B cell (primary cell): ENCODE data around the gene IQCM. TPM values are rescaled to one million over a fixed set of nuclear protein-coding genes. Genes with fewer than 3 reads are reported as not detected.

Experiments used
- ATAC-seq: fragments of 200-7000 bp; cut with Tn5 transposase; one replicate; pipeline ENCODE4 v1.10.0; 2021; ENCODE audit warnings: low read depth, mild to moderate bottlenecking, moderate number of reproducible peaks, moderate library complexity
- CTCF ChIA-PET: fragments of 350-600 bp; sonication (Branson Sonifier 250); formaldehyde crosslinking; loops from one replicate; lab custom pipeline; 2021; ENCODE audit warnings: antibody characterized with exemption, inconsistent platforms; lab: Charles Lee
- POLR2A ChIA-PET: fragments of 350-600 bp; sonication (Branson Sonifier 250); formaldehyde crosslinking; loops from one replicate; lab custom pipeline; 2021; ENCODE audit warnings: antibody characterized with exemption; lab: Charles Lee
- DNase-seq: peaks from one replicate; pipeline ENCODE4 v3.0.0; 2013
- H2AFZ ChIP-seq: 2 replicates; pipeline ENCODE4 v1.6.1; 2012; ENCODE audit warnings: mild to moderate bottlenecking, low read depth, low read length; ENCODE audit not compliant: insufficient read depth, poor library complexity, severe bottlenecking
- H3K27ac ChIP-seq, 2 donors: 1 replicate in 1 of 2; 2 replicates in 1 of 2; pipeline ENCODE4 v1.5.1; 2012 to 2013; ENCODE audit warnings: low read length in 2 of 2, mild to moderate bottlenecking in 2 of 2, moderate library complexity in 1 of 2
- H3K27me3 ChIP-seq, 4 experiments: fragments of 200-600 bp in 1 of 4; sonication (generic) in 1 of 4; replicated peaks in 1 of 4; 1 replicate in 2 of 4; 2 replicates in 2 of 4; pipeline versions ENCODE4 v1.6.1 to v1.7.0; 2013 to 2016; ENCODE audit warnings: low read length in 3 of 4, mild to moderate bottlenecking in 2 of 4, mixed read lengths in 1 of 4, moderate library complexity in 1 of 4; ENCODE audit not compliant: insufficient read depth in 4 of 4, control insufficient read depth in 3 of 4; ENCODE audit errors: control extremely low read depth in 1 of 4
- H3K36me3 ChIP-seq, 2 experiments: replicated peaks in 1 of 2; 1 replicate in 1 of 2; 2 replicates in 1 of 2; pipeline versions ENCODE4 v1.6.1 to v1.7.1; 2013; ENCODE audit warnings: low read length in 1 of 2; ENCODE audit not compliant: insufficient read depth in 2 of 2, control insufficient read depth in 1 of 2; ENCODE audit errors: control extremely low read depth in 1 of 2, extremely low read depth in 1 of 2
- H3K4me1 ChIP-seq, 2 donors: fragments of 200-600 bp in 1 of 2; sonication (generic) in 1 of 2; 1 replicate in 1 of 2; 2 replicates in 1 of 2; pipeline versions ENCODE4 v1.5.1 to v1.6.1; 2013 to 2017; ENCODE audit warnings: low read length in 2 of 2; ENCODE audit not compliant: control insufficient read depth in 2 of 2, insufficient read depth in 2 of 2
- H3K4me2 ChIP-seq: replicated peaks from 2 replicates; pipeline ENCODE3; 2012; ENCODE audit warnings: mild to moderate bottlenecking, low read depth, low read length; ENCODE audit not compliant: poor library complexity, severe bottlenecking
- H3K4me3 ChIP-seq, 5 experiments: fragments of 200-600 bp in 1 of 5; sonication (generic) in 1 of 5; 1 replicate in 3 of 5; 2 replicates in 2 of 5; pipeline versions ENCODE4 v1.5.1 to v1.7.0; 2011 to 2016; ENCODE audit warnings: low read length in 4 of 5, mild to moderate bottlenecking in 4 of 5, low read depth in 2 of 5, control low read depth in 1 of 5, moderate library complexity in 1 of 5; ENCODE audit not compliant: insufficient read depth in 1 of 5; ENCODE audit errors: control extremely low read depth in 1 of 5, extremely low read depth in 1 of 5
- H3K79me2 ChIP-seq: fragments of 200-600 bp; sonication (generic); one replicate; pipeline ENCODE4 v1.6.0; 2016; ENCODE audit warnings: low read length; ENCODE audit not compliant: control insufficient read depth, insufficient read depth
- H3K9ac ChIP-seq: fragments of 200-600 bp; sonication (generic); 2 replicates; pipeline ENCODE4 v1.6.1; 2017; ENCODE audit warnings: mild to moderate bottlenecking, low read length, moderate library complexity
- H3K9me3 ChIP-seq, 3 donors: one replicate each; pipeline versions ENCODE4 v1.6.1 to v1.7.1; 2013; ENCODE audit warnings: low read length in 2 of 3; ENCODE audit not compliant: control insufficient read depth in 2 of 3, insufficient read depth in 1 of 3; ENCODE audit errors: control extremely low read depth in 1 of 3
- H4K20me1 ChIP-seq: 2 replicates; pipeline ENCODE4 v1.6.0; 2012; ENCODE audit warnings: mild to moderate bottlenecking, low read length; ENCODE audit not compliant: insufficient read depth, control insufficient read depth, poor library complexity, severe bottlenecking
- H3K27ac Mint-ChIP-seq: one replicate; pipeline ENCODE4 v1.8.0; 2021; ENCODE audit warnings: mixed read lengths
- H3K27me3 Mint-ChIP-seq: one replicate; pipeline ENCODE4 v1.8.0; 2021; ENCODE audit warnings: mixed read lengths
- H3K4me1 Mint-ChIP-seq: one replicate; pipeline ENCODE4 v1.8.0; 2021; ENCODE audit warnings: mixed read lengths
- H3K4me3 Mint-ChIP-seq: one replicate; pipeline ENCODE4 v1.8.0; 2021; ENCODE audit warnings: mixed read lengths
- H3K9me3 Mint-ChIP-seq: one replicate; pipeline ENCODE4 v1.8.0; 2022; ENCODE audit warnings: mixed read lengths; ENCODE audit not compliant: insufficient read depth
- CTCF ChIP-seq: fragments of 200-600 bp; IDR thresholded peaks from one replicate; pipeline ENCODE4 v1.8.0; 2022; ENCODE audit warnings: antibody characterized with exemption, mild to moderate bottlenecking
- EZH2 ChIP-seq: IDR thresholded peaks from 2 replicates; pipeline ENCODE4 v1.6.1; 2012; ENCODE audit warnings: borderline replicate concordance, low read depth, mild to moderate bottlenecking, moderate library complexity, low read length; ENCODE audit not compliant: insufficient read depth, poor library complexity, severe bottlenecking
- WGBS: methylation state at CpG from one replicate; pipeline ENCODE4 v1.1.5; 2013; ENCODE audit warnings: missing lambda C conversion rate; ENCODE audit not compliant: insufficient coverage; 5-methylcytosine and 5-hydroxymethylcytosine counted together
- intact Hi-C: fragments of 100-400 bp; cut with micrococcal nuclease; formaldehyde crosslinking; loops from one replicate; pipeline ENCODE4 v1.10.0; 2022
- polyA plus RNA-seq: library from polyadenylated mRNA; depleted of rRNA; stranded (reverse); fragments of >200 nt; gene quantifications from 2 replicates; pipeline ENCODE4 v1.2.3, GENCODE V29; 2012
- total RNA-seq, 2 donors: library from RNA; stranded (reverse); fragments of 120-200 nt in 1 of 2; gene quantifications; 1 replicate in 1 of 2; 2 replicates in 1 of 2; pipeline versions ENCODE4 v1.2.3 to v1.2.4, GENCODE V29; 2013 to 2022

Gene IQCM
- total and polyA plus RNA-seq, 2 donors (not counting 1 experiment from before 2014, with no cell fraction given) = not detected

- TF ChIP-seq CTCF = no peak
- no peak for TF ChIP-seq EZH2
- Histone ChIP-seq H3K9me3 (no peaks in the 10 kb centered on the region), H4K20me1 (no peaks in the 10 kb centered on the region), H3K4me1 (no peaks in the 10 kb centered on the region), H3K4me3 (no peak overlapping the region), H3K27ac (no peak overlapping the region), H3K4me2 (no peak overlapping the region), H3K79me2 (no peaks in the 10 kb centered on the region), H3K27me3 (no peaks in the 10 kb centered on the region), H3K9ac (no peak overlapping the region), H2AFZ (no peak overlapping the region), H3K36me3 (no peaks in the 10 kb centered on the region)
- DNase-seq = no peak
- WGBS = no CpG with 5 or more reads among the region's 1 CpG
- Mint-ChIP-seq H3K9me3 (no peaks in the 10 kb centered on the region), H3K27me3 (no peaks in the 10 kb centered on the region), H3K4me1 (no peaks in the 10 kb centered on the region), H3K4me3 (no peak overlapping the region), H3K27ac (no peak overlapping the region)
- POLR2A ChIA-PET = no interaction called here
- intact Hi-C loops = no loop called here
- ATAC-seq = no peak
- CTCF ChIA-PET = no interaction called here
Measured at GRCh38 chr4:149584722-149585121, 230.9 kb downstream of the IQCM start.

- ChIA-PET POLR2A (no interaction called here), CTCF (no interaction called here)
- Histone ChIP-seq H3K9ac (no peak overlapping the region), H2AFZ (no peak overlapping the region), H3K4me1 (no peaks in the 10 kb centered on the region), H3K27ac (no peak overlapping the region), H4K20me1 (no peaks in the 10 kb centered on the region), H3K27me3 (no peaks in the 10 kb centered on the region), H3K36me3 (no peaks in the 10 kb centered on the region), H3K4me2 (no peak overlapping the region), H3K9me3 (no peaks in the 10 kb centered on the region), H3K79me2 (no peaks in the 10 kb centered on the region), H3K4me3 (no peak overlapping the region)
- intact Hi-C loops = no loop called here
- Mint-ChIP-seq H3K27ac (no peak overlapping the region), H3K4me1 (no peaks in the 10 kb centered on the region), H3K9me3 (peaks cover 2% of the 10 kb centered on the region), H3K27me3 (no peaks in the 10 kb centered on the region), H3K4me3 (no peak overlapping the region)
- ATAC-seq (no peak), DNase-seq (no peak)
- 100% methylated on average over 1 of the region's 4 CpGs for WGBS
- no peak for TF ChIP-seq CTCF
- TF ChIP-seq EZH2 = no peak
Measured at GRCh38 chr4:149574971-149575370, 240.7 kb downstream of the IQCM start.
